ENCODE data around the gene NKD2.

The NKD2 gene

DNA sequence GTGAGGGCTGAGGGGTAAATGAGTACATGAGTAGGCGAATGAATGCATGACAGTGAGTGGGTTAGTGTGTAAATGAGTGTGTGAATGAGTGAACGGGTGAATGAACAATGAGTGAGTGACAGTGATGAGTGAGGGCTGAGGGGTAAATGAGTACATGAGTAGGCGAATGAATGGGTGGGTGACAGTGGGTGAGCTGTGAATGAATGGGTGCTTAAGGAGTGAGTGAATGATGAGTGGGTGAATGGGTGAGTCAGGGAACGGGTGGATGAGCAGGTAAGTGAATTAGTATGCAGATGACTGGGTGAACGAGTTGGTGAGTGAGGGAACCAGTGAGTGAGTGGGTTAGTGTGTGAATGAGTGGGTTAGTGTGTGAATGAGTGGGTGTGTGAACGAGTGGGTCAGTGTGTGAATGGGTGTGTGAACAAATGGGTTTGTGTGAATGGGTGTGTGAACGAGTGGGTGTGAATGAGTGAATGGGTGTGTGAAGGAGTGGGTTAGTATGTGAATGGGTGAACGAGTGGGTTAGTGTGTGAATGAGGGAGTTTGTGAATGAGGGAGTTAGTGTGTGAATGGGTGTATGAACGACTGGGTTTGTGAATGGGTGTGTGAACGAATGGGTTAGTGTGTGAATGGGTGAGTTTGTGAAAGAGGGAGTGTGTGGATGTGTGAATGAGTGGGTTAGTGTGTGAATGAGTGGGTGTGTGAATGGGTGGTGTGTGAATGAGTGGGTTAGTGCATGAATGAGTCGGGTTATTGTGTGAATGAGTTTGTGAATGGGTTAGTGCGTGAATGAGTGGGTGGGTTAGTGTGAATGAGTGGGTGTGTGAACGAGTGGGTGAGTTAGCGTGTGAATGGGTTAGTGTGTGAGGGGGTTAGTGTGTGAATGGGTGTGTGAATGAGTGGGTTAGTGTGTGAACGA lies 32.9 kb downstream of the NKD2 start:
- Histone ChIP-seq H3K4me2 (ENCODE audit: low read length) (no peak overlapping the region), H3K9ac (ENCODE audit: low read length) (no peak overlapping the region), H3K27ac (ENCODE audit: low read depth, low read length) (no peak overlapping the region), H3K23ac (ENCODE audit: low read length) (peak overlapping the region; percentile 66), H2BK5ac (ENCODE audit: low read depth, low read length, poor library complexity) (no peak overlapping the region), H4K12ac (ENCODE audit: low read depth, low read length) (no peak overlapping the region), H3K79me1 (ENCODE audit: low read length) (no peaks in the 10 kb centered on the region), H3K9me3 (ENCODE audit: insufficient read depth, low read depth, low read length) (peaks cover 51% of the 10 kb centered on the region), H4K8ac (ENCODE audit: low read depth, low read length) (no peak overlapping the region), H3K36me3 (ENCODE audit: control insufficient read depth in 1 of 2, insufficient read depth in 2 of 2, low read length in 2 of 2) (no peaks in the 10 kb centered on the region), H3K18ac (ENCODE audit: low read length) (no peak overlapping the region), H3K14ac (ENCODE audit: low read length) (no peak overlapping the region), H3K4ac (ENCODE audit: low read depth, low read length) (no peak overlapping the region), H3K4me1 (ENCODE audit: control insufficient read depth in 1 of 2, insufficient read depth in 2 of 2, low read length in 2 of 2) (no peaks in the 10 kb centered on the region), H3K79me2 (ENCODE audit: control insufficient read depth, insufficient read depth, low read length, poor library complexity) (no peaks in the 10 kb centered on the region), H4K91ac (ENCODE audit: low read depth, low read length) (no peak overlapping the region), H2BK12ac (ENCODE audit: low read length) (no peak overlapping the region), H2BK120ac (ENCODE audit: insufficient read depth, low read length, poor library complexity) (no peak overlapping the region), H2AFZ (ENCODE audit: insufficient read depth, low read length, poor library complexity) (no peak overlapping the region), H3K4me3 (ENCODE audit: low read depth, low read length) (no peak overlapping the region), H2AK5ac (ENCODE audit: low read length) (no peak overlapping the region), H3K27me3 (ENCODE audit: insufficient read depth, low read length) (no peaks in the 10 kb centered on the region)
- DNase-seq, result no peak
- WGBS (ENCODE audit: extremely low coverage, insufficient coverage, insufficient read length), result 100% methylated on average over 13 of the region's 15 CpGs

DNA sequence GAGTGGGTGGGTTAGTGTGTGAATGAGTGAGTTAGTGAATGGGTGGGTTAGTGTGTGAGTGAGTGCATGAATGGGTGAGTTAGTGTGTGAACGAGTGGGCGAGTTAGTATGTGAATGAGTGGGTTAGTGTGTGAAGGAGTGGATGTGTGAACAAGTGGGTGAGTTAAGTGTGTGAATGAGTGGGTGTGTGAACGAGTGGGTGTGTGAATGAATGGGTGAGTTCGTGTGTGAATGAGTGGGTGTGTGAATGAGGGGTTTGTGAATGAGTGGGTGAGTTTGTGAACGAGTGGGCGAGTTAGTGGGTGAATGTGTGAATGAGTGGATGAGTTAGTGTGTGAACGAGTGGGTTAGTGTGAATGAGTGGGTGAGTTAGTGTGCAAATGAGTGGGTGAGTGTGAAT lies 34.0 kb downstream of the NKD2 start:
- Histone ChIP-seq H3K36me3 (ENCODE audit: control insufficient read depth in 1 of 2, insufficient read depth in 2 of 2, low read length in 2 of 2) (no peaks in the 10 kb centered on the region), H3K9me3 (ENCODE audit: insufficient read depth, low read depth, low read length) (peaks cover 57% of the 10 kb centered on the region), H2BK120ac (ENCODE audit: insufficient read depth, low read length, poor library complexity) (no peak overlapping the region), H2AK5ac (ENCODE audit: low read length) (no peak overlapping the region), H3K27ac (ENCODE audit: low read depth, low read length) (no peak overlapping the region), H3K4me3 (ENCODE audit: low read depth, low read length) (no peak overlapping the region), H3K4me1 (ENCODE audit: control insufficient read depth in 1 of 2, insufficient read depth in 2 of 2, low read length in 2 of 2) (no peaks in the 10 kb centered on the region), H3K4me2 (ENCODE audit: low read length) (no peak overlapping the region), H3K79me2 (ENCODE audit: control insufficient read depth, insufficient read depth, low read length, poor library complexity) (no peaks in the 10 kb centered on the region), H2AFZ (ENCODE audit: insufficient read depth, low read length, poor library complexity) (no peak overlapping the region), H3K79me1 (ENCODE audit: low read length) (no peaks in the 10 kb centered on the region), H3K4ac (ENCODE audit: low read depth, low read length) (no peak overlapping the region), H3K27me3 (ENCODE audit: insufficient read depth, low read length) (no peaks in the 10 kb centered on the region), H3K18ac (ENCODE audit: low read length) (no peak overlapping the region), H3K14ac (ENCODE audit: low read length) (no peak overlapping the region), H4K91ac (ENCODE audit: low read depth, low read length) (no peak overlapping the region), H4K12ac (ENCODE audit: low read depth, low read length) (no peak overlapping the region), H2BK5ac (ENCODE audit: low read depth, low read length, poor library complexity) (no peak overlapping the region), H2BK12ac (ENCODE audit: low read length) (no peak overlapping the region), H3K23ac (ENCODE audit: low read length) (peak overlapping the region; percentile 17), H3K9ac (ENCODE audit: low read length) (no peak overlapping the region), H4K8ac (ENCODE audit: low read depth, low read length) (no peak overlapping the region)
- DNase-seq, result no peak
- WGBS (ENCODE audit: extremely low coverage, insufficient coverage, insufficient read length), result 100% methylated on average over 7 of the region's 7 CpGs

DNA sequence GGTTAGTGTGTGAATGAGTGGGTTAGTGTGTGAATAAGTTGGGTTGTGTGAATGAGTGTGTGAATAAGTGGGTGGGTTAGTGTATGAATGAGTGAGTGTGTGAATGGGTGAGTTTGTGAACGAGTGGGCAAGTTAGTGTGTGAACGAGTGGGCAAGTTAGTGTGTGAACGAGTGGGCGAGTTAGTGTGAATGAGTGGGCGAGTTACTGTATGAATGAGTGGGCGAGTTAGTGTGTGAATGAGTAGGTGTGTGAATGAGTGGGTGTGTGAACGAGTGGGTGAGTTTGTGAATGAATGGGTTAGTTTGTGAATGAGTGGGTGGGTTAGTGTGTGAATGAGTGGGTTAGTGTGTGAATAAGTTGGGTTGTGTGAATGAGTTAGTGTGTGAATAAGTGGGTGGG lies 34.7 kb downstream of the NKD2 start:
- H2AFZ ChIP-seq (ENCODE audit: insufficient read depth, low read length, poor library complexity), result no peak overlapping the region
- no peaks in the 10 kb centered on the region for H3K4me1 ChIP-seq (ENCODE audit: control insufficient read depth in 1 of 2, insufficient read depth in 2 of 2, low read length in 2 of 2)
- DNase-seq, result no peak
- H3K27me3 ChIP-seq (ENCODE audit: insufficient read depth, low read length), result no peaks in the 10 kb centered on the region
- no peaks in the 10 kb centered on the region for H3K36me3 ChIP-seq (ENCODE audit: control insufficient read depth in 1 of 2, insufficient read depth in 2 of 2, low read length in 2 of 2)
- H3K4ac ChIP-seq (ENCODE audit: low read depth, low read length), result no peak overlapping the region
- H3K23ac ChIP-seq (ENCODE audit: low read length), result no peak overlapping the region
- H3K18ac ChIP-seq (ENCODE audit: low read length), result no peak overlapping the region
- no peaks in the 10 kb centered on the region for H3K79me2 ChIP-seq (ENCODE audit: control insufficient read depth, insufficient read depth, low read length, poor library complexity)
- no peak overlapping the region for H4K12ac ChIP-seq (ENCODE audit: low read depth, low read length)
- H4K91ac ChIP-seq (ENCODE audit: low read depth, low read length), result no peak overlapping the region
- H3K9ac ChIP-seq (ENCODE audit: low read length), result no peak overlapping the region
- no peak overlapping the region for H3K27ac ChIP-seq (ENCODE audit: low read depth, low read length)
- no peaks in the 10 kb centered on the region for H3K79me1 ChIP-seq (ENCODE audit: low read length)
- H3K9me3 ChIP-seq (ENCODE audit: insufficient read depth, low read depth, low read length), result peaks cover 59% of the 10 kb centered on the region
- no peak overlapping the region for H2BK5ac ChIP-seq (ENCODE audit: low read depth, low read length, poor library complexity)
- no peak overlapping the region for H4K8ac ChIP-seq (ENCODE audit: low read depth, low read length)
- no peak overlapping the region for H2BK120ac ChIP-seq (ENCODE audit: insufficient read depth, low read length, poor library complexity)
- H2BK12ac ChIP-seq (ENCODE audit: low read length), result no peak overlapping the region
- no peak overlapping the region for H3K14ac ChIP-seq (ENCODE audit: low read length)
- no peak overlapping the region for H2AK5ac ChIP-seq (ENCODE audit: low read length)
- no peak overlapping the region for H3K4me3 ChIP-seq (ENCODE audit: low read depth, low read length)
- 100% methylated on average over 7 of the region's 7 CpGs for WGBS (ENCODE audit: extremely low coverage, insufficient coverage, insufficient read length)
- no peak overlapping the region for H3K4me2 ChIP-seq (ENCODE audit: low read length)

DNA sequence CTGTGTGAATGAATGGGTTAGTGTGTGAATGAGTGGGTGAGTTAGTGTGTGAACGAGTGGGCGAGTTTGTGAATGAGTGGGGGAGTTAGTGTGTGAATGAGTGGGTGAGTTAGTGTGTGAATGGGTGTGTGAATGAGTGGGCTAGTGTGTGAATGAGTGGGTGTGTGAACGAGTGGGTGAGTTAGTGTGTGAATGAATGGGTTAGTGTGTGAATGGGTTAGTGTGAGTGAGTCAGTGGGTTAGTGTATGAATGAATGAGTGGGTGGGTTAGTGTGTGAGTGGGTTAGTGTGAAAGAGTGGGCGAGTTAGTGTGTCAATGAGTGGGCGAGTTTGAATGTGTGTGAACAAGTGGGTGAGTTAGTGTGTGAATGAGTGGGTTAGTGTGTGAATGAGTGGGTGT lies 35.5 kb downstream of the NKD2 start:
- Histone ChIP-seq H3K79me1 (ENCODE audit: low read length) (no peaks in the 10 kb centered on the region), H3K27ac (ENCODE audit: low read depth, low read length) (no peak overlapping the region), H3K4ac (ENCODE audit: low read depth, low read length) (no peak overlapping the region), H3K4me3 (ENCODE audit: low read depth, low read length) (peak overlapping the region; percentile 7), H3K14ac (ENCODE audit: low read length) (no peak overlapping the region), H2AFZ (ENCODE audit: insufficient read depth, low read length, poor library complexity) (no peak overlapping the region), H3K79me2 (ENCODE audit: control insufficient read depth, insufficient read depth, low read length, poor library complexity) (no peaks in the 10 kb centered on the region), H2BK120ac (ENCODE audit: insufficient read depth, low read length, poor library complexity) (no peak overlapping the region), H2BK12ac (ENCODE audit: low read length) (no peak overlapping the region), H4K8ac (ENCODE audit: low read depth, low read length) (no peak overlapping the region), H3K36me3 (ENCODE audit: control insufficient read depth in 1 of 2, insufficient read depth in 2 of 2, low read length in 2 of 2) (no peaks in the 10 kb centered on the region), H2BK5ac (ENCODE audit: low read depth, low read length, poor library complexity) (no peak overlapping the region), H3K23ac (ENCODE audit: low read length) (no peak overlapping the region), H4K12ac (ENCODE audit: low read depth, low read length) (no peak overlapping the region), H3K9me3 (ENCODE audit: insufficient read depth, low read depth, low read length) (peaks cover 56% of the 10 kb centered on the region), H3K4me1 (ENCODE audit: control insufficient read depth in 1 of 2, insufficient read depth in 2 of 2, low read length in 2 of 2) (no peaks in the 10 kb centered on the region), H2AK5ac (ENCODE audit: low read length) (no peak overlapping the region), H3K18ac (ENCODE audit: low read length) (no peak overlapping the region), H3K27me3 (ENCODE audit: insufficient read depth, low read length) (no peaks in the 10 kb centered on the region), H3K9ac (ENCODE audit: low read length) (no peak overlapping the region), H4K91ac (ENCODE audit: low read depth, low read length) (no peak overlapping the region), H3K4me2 (ENCODE audit: low read length) (no peak overlapping the region)
- WGBS (ENCODE audit: extremely low coverage, insufficient coverage, insufficient read length), result over 99% methylated on average over 5 of the region's 5 CpGs
- no peak for DNase-seq

Measured in trophoblast cell (in vitro differentiated cells and primary cell).